Pulmonary artery endothelial cell (primary cell): ENCODE results near the gene MORC3. TPM values are rescaled to one million over a fixed set of nuclear protein-coding genes. Genes with fewer than 3 reads are reported as not detected.
"Not testable (repeated sequence)": the region's sequence is repeated elsewhere in the genome, so short reads cannot be mapped to it uniquely, and the experiment has no call there.

ENCODE experiments used
- DNase-seq: peaks from one replicate; pipeline ENCODE4 v3.0.0-alpha.2; 2011; ENCODE audit warnings: low read depth, low spot score
- total RNA-seq: library from RNA; depleted of rRNA; stranded (reverse); fragments of >200 nt; gene quantifications from 2 replicates; pipeline ENCODE4 v1.2.3, GENCODE V29; 2014

Gene MORC3, protein sequence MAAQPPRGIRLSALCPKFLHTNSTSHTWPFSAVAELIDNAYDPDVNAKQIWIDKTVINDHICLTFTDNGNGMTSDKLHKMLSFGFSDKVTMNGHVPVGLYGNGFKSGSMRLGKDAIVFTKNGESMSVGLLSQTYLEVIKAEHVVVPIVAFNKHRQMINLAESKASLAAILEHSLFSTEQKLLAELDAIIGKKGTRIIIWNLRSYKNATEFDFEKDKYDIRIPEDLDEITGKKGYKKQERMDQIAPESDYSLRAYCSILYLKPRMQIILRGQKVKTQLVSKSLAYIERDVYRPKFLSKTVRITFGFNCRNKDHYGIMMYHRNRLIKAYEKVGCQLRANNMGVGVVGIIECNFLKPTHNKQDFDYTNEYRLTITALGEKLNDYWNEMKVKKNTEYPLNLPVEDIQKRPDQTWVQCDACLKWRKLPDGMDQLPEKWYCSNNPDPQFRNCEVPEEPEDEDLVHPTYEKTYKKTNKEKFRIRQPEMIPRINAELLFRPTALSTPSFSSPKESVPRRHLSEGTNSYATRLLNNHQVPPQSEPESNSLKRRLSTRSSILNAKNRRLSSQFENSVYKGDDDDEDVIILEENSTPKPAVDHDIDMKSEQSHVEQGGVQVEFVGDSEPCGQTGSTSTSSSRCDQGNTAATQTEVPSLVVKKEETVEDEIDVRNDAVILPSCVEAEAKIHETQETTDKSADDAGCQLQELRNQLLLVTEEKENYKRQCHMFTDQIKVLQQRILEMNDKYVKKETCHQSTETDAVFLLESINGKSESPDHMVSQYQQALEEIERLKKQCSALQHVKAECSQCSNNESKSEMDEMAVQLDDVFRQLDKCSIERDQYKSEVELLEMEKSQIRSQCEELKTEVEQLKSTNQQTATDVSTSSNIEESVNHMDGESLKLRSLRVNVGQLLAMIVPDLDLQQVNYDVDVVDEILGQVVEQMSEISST
- total RNA-seq: 30.1 and 37.1 TPM in 2 replicates

DNA sequence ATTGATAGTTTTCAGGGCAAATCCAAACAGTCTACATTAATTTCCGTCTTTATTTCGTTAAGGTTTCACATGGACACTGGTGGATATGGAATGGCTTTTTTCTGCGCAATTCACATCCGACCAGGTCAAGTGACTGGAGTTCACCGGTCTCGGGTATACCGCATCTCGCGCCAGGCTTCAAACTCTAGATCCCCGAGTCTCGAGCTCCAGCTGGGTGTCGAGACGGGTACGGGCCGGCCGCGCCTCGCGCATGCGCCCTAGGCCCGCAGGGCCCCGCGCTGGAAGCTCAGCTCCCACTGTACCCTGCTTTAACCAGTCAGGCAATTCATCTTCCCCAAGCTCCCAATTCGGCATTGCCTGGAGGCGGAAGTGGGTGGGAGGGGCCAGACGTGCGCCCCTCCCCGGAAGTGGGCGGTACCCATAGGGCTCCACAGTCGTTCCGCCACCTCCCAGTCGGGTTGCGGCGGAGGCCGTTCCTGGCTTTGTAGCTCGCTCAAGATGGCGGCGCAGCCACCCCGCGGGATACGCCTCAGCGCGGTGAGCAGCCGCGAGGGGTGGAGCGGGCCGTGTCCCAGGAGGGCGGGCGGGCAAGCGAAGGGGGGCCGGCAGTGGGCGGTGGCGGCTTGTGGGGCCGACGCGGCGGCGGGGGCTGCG is at the start of gene MORC3:
TSS of gene MORC3 (plus strand) at position 431 of the 654 bp plus-strand sequence. CDS start at position 499, 68 bp downstream.
- peak; percentile 96 for DNase-seq

DNA sequence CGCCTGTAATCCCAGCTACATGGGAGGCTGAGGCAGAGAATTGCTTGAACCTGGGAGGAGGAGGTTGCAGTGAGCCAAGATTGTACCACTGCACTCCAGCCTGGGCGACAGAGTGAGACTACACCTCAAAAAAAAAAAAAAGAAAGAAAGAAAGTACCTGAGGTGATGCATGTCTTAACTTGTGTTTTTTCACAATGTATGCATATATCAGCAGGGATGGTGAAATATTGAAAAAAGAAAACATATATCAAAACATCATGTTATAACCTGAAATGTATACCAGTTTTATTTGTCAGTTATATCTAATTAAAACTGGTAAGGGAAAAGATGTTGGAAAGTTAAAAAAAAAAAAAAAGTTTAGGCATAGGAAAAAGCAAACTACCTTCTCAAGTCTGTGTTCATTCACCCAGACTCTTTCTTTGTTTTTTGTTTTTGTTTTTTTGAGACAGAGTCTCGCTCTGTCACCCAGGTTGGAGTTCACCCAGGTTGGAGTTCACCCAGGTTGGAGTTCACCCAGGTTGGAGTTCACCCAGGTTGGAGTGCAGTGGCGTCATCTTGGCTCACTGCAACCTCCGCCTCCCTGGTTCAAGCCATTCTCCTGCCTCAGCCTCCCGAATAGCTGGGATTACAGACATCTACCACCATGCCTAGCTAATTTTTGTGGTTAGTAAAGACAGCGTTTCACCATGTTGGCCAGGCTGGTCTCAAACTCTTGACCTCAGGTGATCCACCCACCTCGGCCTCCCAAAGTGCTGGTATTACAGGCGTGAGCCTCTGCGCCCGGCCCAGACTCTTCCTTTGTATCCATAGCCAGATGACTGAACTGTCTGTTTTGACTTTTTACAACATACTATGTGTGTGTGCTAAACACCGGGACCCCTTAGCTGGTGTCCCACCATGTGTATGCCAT is 49.0 kb upstream of the MORC3 start:
- not testable (repeated sequence) for DNase-seq

DNA sequence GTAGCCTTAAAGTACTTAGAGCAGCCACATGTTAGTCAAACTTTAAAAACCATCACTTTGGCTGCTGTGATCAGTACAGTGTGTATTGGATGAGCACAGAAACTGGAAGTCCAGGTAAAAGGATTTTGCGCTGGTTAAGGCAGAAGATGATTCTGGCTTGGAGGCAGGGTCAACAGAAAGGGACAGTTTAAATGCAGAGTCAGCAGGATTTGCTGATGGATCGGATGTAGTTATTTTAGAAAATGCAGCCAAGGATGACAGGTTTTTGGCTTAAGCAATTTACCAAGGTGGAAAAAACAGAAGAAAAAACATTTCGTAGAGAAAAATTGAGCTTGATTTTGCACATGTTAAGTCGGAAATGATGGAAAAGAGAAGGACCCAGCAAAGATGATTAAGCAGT is 45.9 kb upstream of the MORC3 start:
- no peak for DNase-seq

DNA sequence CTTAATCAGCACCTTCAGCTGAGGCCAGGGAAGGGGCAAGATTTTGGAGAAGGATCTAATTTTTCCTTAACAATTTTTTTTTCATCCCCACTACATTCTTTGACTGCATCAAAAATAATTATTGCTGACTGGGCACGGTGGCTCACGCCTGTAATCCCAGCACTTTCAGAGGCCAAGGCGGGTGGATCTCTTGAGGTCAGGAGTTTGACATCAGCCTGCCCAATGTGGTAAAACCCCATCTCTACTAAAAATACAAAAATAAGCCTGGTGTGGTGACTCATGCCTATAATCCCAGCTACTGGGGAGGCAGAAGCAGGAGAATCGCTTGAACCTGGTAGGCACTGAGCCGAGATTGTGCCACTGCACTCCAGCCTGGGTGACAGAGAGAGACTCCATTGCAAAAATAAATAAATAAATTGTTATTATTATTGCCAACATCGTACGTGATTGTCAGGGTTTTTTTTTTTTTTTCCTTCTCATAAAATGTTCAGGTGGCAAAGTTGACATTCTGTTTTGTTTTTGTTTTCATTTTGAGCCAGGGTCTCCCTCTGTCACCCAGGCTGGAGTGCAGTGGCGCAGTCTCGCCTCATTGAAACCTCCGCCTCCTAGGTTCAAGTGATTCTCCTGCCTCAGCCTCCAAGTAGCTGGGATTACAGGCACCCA is 37.3 kb upstream of the MORC3 start:
- DNase-seq: no peak

DNA sequence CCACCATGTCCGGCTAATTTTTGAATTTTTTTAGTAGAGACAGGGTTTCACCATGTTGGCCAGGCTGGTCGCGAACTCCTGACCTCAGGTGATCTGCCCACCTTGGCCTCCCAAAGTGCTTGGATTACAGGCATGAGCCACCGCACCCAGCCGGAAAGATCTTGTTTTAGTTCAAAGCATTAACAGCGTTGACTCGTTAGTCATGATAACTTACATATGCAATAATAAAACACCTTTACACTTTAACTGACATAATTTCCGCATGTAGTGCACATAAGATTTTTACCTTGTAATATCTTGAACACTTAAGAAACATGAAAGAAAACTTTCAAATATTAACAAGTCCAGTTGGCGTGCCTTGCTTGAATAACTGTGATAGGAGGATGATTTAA is 36.8 kb upstream of the MORC3 start:
- DNase-seq: not testable (repeated sequence)

DNA sequence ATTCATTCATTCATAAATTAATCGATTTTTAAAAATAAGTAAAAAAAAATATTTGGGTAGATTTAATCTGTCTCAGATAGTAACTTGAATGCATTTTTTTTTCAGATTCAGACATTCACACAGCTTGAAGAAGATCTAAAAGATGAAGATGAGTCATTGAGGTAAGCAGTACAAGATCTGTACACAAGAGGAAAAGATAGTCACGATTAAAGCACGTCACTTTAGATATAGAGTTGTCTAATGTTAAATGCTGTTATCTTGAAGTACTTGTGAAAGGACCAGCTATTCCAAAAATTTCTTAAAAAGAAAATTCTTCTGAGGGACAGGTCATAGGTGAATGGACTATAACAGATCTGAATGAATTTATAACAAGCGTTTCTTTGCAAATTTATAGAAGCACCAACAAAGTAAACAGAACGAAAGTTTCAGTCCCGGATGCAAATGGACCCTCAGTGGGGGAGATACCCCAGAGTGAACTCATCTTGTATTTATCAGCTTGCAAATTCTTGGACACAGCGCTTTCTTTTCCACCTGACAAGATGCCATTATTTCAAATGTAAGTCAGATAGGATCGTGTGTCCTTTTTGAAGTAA is 31.2 kb upstream of the MORC3 start:
- DNase-seq: no peak

DNA sequence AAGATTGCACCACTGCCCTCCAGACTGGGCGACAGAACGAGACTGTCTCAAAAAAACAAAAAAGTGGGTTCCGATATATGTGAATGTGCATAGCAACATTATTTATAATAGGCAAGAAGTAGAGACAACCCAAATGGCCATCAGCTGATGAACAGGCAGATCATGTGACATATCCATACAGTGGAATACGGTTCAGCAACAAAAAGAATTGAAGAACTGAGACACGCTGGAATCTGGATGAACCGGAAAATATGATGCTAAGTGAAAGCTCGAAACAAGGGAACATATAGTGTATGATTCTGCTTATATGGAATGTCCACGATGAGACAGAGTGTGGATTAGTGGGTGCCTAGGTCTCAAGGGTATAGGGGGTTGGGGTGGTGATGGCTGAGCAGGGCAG is 28.5 kb upstream of the MORC3 start:
- no peak for DNase-seq

DNA sequence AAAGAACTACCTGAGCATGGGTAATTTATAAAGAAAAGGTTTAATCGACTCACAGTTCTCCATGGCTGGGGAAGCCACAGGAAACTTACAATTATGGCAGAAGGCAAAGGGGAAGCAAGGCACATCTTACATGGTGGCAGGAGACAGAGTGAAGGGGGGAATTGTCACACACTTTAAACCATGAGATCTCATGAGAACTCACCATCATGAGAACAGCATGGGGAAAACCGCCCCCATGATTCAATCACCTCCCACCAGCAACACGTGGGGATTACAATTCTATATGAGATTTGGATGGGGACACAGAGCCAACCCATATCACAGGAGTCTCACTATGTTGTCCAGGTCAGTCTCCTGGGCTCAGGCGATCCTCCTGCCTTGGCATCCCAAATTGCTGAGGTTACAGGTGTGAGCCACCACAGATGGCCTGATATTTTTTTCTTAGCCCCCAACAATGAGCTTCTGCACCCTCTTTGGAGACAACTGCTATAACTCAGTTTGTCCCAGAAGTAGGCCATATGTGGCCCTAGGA is 22.5 kb upstream of the MORC3 start:
- DNase-seq: no peak

DNA sequence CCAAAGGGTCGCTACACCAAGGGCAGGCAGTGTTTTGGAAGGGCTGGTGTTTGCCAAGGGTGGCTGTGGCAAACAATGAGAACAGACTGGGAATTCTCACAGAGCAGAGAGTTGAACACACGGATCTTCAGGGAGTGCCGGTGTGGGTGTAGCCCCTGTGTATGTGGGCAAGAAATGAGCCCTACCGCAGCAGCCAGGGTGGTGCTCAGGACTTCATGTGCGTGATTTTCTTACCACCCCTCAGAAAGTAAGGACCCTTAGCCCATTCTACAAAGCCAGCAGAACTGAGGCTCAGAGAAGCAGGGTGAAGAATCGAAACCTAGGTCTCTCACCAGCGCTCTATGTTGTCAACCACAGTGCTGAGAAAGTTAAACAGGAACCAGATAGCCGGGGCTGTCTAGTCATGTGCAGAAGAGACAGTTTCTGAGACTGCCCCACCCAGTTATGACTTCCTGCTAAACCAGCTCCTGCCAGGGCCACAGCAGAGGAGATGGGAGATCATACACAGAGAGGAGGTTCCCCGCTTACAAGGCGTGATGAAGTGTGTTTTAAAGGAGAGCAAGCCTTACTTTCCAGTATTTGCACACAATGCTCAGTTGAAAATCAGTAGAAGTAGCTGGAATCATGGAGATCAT is 21.9 kb upstream of the MORC3 start:
- DNase-seq: no peak

DNA sequence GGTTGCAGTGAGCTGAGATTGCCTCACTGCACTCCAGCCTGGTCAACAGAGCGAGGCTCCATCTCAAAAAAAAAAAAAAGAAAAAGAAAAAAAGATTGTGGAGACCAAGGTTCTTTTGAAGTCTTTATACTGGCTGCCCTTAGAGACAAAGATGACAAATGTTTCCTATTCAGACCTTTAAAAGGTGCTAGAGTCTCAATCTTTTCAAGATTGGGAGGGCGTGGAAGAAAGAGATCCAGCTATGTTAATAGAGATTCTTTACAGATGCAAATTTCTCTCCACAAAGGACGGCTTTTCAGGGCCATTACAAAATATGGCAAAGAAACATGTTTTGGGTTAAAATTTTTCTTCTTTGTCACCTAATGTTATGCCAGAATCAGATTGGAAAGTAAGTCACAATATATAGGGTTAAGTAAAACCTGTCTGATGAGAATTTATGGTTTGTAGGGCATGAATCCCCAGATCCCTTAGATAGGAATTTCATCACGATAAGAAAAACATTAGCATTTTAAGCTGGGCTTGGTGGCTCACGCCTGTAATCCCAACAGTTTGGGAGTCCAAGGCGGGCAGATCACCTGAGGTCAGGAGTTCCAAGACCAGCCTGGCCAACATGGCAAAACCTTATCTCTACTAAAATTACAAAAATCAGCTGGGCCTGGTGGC is 13.0 kb upstream of the MORC3 start:
- no peak for DNase-seq

DNA sequence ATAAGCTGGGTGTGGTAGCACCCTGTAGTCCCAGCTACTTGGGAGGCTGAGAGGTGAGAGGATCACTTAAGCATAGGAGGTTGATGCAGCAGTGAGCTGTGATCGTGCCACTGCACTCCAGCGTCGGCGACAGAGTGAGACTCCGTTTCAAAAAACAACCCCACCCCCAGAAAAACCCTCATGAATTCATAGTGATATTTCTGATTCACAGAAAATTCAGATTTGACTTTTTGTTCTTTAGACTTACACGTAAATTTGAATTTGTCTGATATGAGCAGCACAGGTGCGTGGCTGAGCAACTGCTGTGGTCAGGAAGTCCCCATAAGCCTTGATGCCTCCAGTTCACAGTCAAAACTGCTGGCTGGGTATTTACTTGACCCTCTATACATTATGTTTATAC is 10.0 kb upstream of the MORC3 start:
- no peak for DNase-seq

DNA sequence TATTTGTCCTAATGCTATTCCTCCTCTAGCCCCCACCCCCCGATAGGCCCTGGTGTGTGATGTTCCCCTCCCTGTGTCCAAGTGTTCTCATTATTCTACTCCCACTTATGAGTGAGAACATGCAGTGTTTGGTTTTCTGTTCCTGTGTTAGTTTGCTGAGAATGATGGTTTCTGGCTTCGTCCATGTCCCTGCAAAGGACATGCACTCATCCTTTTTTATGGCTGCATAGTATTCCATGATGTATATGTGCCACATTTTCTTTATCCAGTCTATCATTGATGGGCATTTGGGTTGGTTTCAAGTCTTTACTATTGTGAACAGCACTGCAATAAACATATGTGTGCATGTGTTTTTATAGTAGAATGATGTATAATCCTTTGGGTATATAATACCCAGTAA is 6.6 kb upstream of the MORC3 start:
- not testable (repeated sequence) for DNase-seq

DNA sequence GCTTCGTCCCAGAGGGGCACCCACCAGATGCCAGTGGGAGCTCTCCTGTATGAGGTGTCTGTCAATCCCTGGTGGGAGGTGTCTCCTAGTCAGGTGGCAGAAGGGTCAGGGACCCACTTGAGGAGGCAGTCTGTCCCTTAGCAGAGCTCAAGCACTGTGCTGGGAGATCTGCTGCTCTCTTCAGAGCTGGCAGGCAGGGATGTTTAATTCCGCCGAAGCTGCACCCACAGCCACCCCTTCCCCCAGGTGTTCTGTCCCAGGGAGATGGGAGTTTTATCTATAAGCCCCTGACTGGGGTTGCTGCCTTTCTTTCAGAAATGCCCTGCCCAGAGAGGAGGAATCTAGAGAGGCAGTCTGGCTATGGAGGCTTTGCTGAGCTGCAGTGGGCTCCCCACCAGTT is 4.0 kb upstream of the MORC3 start:
- DNase-seq: not testable (repeated sequence)

DNA sequence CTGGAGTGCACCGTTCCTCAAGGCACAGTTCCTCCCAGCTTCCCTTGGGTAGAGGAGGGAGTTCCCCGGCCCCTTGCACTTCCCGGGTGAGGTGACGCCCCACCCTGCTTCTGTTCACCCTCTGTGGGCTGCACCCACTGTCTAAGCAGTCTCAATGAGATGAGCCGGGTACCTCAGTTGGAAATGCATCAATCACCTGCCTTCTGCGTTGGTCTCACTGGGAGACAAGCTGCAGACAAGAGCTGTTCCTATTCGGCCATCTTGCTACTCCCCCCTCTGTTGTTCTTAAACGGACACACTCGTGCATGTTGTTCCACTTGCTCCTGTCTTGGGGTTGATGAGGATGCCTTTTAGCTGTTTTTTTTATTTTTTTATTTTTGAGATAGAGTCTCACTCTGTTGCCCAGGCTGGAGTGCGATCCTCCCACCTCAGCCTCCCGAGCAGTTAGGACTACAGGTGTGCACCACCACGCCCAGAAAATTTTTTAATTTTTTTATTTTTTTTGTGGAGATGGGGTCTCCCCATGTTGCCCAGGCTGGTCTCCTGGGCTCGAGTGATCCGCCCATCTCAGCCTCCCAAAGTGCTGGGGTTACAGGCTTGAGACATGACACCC is 3.0 kb upstream of the MORC3 start:
- DNase-seq: no peak

DNA sequence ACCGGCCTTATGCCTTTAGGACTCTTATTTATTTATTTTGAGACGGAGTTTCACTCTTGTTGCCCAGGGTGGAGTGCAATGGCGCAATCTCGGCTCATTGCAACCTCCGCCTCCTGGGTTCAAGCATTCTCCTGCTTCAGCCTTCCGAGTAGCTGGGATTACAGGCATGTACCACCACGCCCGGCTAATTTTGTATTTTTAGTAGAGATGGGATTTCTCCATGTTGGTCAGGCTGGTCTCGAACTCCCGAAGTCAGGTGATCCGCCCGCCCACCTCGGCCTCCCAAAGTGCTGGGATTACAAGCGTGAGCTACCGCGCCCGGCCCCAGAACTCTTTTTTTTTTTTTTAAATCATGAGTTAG is 611 bp upstream of the MORC3 start:
- DNase-seq: not testable (repeated sequence)

DNA sequence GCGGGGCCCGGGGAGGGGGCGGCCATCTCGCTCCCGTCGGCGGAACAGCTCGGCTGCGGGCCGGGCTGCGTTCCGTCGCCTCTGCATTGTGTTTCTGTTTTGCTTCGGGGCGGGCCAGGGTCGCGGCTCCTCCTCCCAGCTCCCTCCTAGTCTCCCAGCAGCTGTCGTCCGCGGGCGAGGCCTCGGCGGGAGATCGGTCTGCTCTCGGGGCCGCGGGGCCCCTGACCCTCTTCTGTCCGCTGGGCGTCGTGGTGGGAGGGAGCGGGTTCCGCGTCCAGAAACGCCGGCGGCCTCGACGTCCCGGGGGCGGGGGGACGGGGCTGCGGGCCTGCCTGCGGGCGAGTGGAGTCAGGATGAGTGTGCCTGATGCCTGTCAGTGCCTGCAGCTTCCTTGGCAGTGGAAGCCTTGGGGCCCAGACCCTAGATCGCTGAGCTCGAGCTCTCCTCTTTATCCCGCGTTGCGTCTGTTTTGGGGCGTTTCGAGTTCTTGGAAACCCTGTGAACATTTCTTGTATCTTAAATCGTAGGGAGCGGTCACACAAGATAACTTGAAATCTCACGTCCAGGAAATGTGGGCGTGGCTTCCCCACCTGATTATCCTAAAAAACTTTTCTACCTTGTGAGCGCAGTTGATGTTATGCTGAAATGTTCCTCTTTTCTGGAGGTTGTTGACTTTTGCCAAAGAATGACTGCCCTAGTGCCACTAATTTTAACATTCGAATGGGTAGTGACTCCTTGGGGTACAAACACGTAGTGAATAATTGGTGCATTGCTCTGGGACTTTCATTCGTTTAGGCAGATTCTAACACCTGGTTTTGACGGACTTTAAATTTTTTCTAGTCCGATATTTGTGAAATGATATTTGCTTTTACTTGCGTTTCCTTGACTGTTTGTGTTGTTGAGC is 676 bp downstream of the MORC3 start:
- peak; percentile 44 for DNase-seq
